ENCODE results near the gene TBC1D22A. TPM values are rescaled to one million over a fixed set of nuclear protein-coding genes. Genes with fewer than 3 reads are reported as not detected.

Gene TBC1D22A
- polyA plus RNA-seq, 1 donor (not counting 4 experiments of a cell fraction or from before 2014, with no cell fraction given): 20.9 TPM

DNA sequence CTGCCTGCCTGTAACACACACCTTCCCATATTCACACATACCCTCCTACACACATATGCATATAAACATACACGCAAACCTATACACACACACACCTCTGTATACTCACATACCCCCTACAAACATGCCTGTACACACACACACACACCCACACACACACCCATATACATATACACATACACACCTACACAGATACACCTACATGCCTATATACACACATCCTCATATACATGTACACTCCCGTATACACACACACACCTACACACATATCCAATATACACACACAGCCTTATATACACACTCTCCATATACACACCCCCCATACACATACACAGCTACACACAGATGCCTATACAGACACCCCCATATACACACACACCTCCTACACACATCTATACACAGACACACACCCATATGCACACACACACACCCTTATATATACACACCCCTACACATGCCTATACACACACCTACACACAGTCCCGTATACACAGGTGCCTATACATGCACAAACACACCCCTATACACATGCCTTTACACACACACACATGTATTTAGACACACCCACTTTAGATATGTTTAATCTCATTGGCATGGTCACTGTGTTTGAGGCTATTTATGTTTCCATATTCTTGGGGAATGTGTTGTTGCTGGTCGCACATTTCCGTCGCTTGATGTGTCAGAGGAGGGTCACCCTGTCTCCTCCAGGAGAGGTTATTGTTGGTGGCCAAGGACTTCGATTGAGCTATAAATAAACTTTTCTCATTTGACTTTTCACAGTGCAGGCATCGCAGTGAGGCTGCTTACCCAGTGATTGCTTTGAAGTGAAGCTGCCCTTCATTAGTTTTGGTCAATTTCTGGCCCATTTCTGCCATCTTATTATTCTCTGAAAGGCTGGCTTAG is 243.3 kb downstream of the TBC1D22A start:
- H3K9me3 ChIP-seq (ENCODE audit: control insufficient read depth, low read depth, low read length): no peaks in the 10 kb centered on the region
- H3K4me3 ChIP-seq (ENCODE audit: control insufficient read depth in 2 of 3, extremely low read depth in 1 of 3, insufficient read depth in 2 of 3, low read depth in 1 of 3, low read length in 3 of 3): no peak overlapping the region
- no peak overlapping the region for H3K27ac ChIP-seq (ENCODE audit: control insufficient read depth, insufficient read depth, low read length)
- no peaks in the 10 kb centered on the region for H4K20me1 ChIP-seq (ENCODE audit: control insufficient read depth, extremely low read depth, insufficient read depth, low read length)
- no peaks in the 10 kb centered on the region for H3K4me1 ChIP-seq (ENCODE audit: control insufficient read depth, extremely low read depth, insufficient read depth, low read length)
- no peak for FAIRE-seq
- no peak for TF ChIP-seq EZH2 (IDR thresholded peaks at IDR 0.05; ENCODE audit: low read length)
- TF ChIP-seq, protein P1, sequence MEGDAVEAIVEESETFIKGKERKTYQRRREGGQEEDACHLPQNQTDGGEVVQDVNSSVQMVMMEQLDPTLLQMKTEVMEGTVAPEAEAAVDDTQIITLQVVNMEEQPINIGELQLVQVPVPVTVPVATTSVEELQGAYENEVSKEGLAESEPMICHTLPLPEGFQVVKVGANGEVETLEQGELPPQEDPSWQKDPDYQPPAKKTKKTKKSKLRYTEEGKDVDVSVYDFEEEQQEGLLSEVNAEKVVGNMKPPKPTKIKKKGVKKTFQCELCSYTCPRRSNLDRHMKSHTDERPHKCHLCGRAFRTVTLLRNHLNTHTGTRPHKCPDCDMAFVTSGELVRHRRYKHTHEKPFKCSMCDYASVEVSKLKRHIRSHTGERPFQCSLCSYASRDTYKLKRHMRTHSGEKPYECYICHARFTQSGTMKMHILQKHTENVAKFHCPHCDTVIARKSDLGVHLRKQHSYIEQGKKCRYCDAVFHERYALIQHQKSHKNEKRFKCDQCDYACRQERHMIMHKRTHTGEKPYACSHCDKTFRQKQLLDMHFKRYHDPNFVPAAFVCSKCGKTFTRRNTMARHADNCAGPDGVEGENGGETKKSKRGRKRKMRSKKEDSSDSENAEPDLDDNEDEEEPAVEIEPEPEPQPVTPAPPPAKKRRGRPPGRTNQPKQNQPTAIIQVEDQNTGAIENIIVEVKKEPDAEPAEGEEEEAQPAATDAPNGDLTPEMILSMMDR (optimal IDR thresholded peaks at IDR 0.05 in 1 of 3, IDR thresholded peaks at IDR 0.05 in 1 of 3, conservative IDR thresholded peaks at IDR 0.05 in 1 of 3; ENCODE audit: extremely low read depth in 1 of 3, insufficient read depth in 2 of 3, low read length in 3 of 3): no peak
- peaks cover 5 to 7% of the 10 kb centered on the region in 2 experiments for H3K36me3 ChIP-seq (ENCODE audit: control insufficient read depth in 2 of 2, extremely low read depth in 1 of 2, insufficient read depth in 2 of 2, low read length in 2 of 2)
- no peaks in the 10 kb centered on the region for H3K9me1 ChIP-seq (ENCODE audit: control insufficient read depth, extremely low read depth, insufficient read depth, low read length)
- H3K4me2 ChIP-seq (ENCODE audit: control insufficient read depth, extremely low read depth, insufficient read depth, low read depth, low read length): no peak overlapping the region
- dilution Hi-C loops (cut with MboI; ENCODE audit: extremely low pct_ligation_motif_present, low sequenced_read_pairs): no loop called here
- H3K9ac ChIP-seq (ENCODE audit: control insufficient read depth, extremely low read depth, insufficient read depth, low read length): no peak overlapping the region
- no peak for DNase-seq (ENCODE audit: low read depth, low spot score)
- no peaks in the 10 kb centered on the region for H3K79me2 ChIP-seq (ENCODE audit: control insufficient read depth, insufficient read depth, low read length)
- H3K27me3 ChIP-seq (ENCODE audit: control insufficient read depth, extremely low read depth, insufficient read depth, low read length): no peaks in the 10 kb centered on the region
- no peak overlapping the region for H2AFZ ChIP-seq (ENCODE audit: control insufficient read depth, low read length)

DNA sequence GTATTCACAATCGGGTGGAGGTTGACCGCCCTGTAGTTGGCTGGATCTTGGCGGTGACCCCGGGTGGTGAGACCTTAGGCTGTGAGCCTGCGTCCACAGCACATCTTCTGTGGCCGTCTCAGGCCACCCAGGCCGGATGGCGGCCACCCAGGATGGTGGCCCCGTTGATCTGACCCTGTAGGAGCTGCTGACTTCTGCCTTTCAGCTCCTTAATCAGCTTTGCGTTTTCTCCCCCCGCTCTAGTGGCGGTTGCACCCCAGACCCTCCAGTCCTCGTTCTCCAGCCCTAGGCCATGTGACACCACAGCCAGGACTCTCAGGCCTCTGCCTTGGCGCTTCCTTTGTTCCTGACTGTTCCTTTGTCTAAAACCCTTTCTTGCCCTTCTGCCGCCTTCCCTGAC is 244.0 kb downstream of the TBC1D22A start:
- DNase-seq (ENCODE audit: low read depth, low spot score) (no peak), FAIRE-seq (no peak)
- peaks cover 5 to 7% of the 10 kb centered on the region in 2 experiments for H3K36me3 ChIP-seq (ENCODE audit: control insufficient read depth in 2 of 2, extremely low read depth in 1 of 2, insufficient read depth in 2 of 2, low read length in 2 of 2)
- H4K20me1 ChIP-seq (ENCODE audit: control insufficient read depth, extremely low read depth, insufficient read depth, low read length): no peaks in the 10 kb centered on the region
- no peaks in the 10 kb centered on the region for H3K9me1 ChIP-seq (ENCODE audit: control insufficient read depth, extremely low read depth, insufficient read depth, low read length)
- H3K27me3 ChIP-seq (ENCODE audit: control insufficient read depth, extremely low read depth, insufficient read depth, low read length): no peaks in the 10 kb centered on the region
- no peak overlapping the region for H2AFZ ChIP-seq (ENCODE audit: control insufficient read depth, low read length)
- no peak overlapping the region for H3K4me3 ChIP-seq (ENCODE audit: control insufficient read depth in 2 of 3, extremely low read depth in 1 of 3, insufficient read depth in 2 of 3, low read depth in 1 of 3, low read length in 3 of 3)
- no peaks in the 10 kb centered on the region for H3K79me2 ChIP-seq (ENCODE audit: control insufficient read depth, insufficient read depth, low read length)
- H3K4me2 ChIP-seq (ENCODE audit: control insufficient read depth, extremely low read depth, insufficient read depth, low read depth, low read length): no peak overlapping the region
- H3K4me1 ChIP-seq (ENCODE audit: control insufficient read depth, extremely low read depth, insufficient read depth, low read length): no peaks in the 10 kb centered on the region
- H3K9me3 ChIP-seq (ENCODE audit: control insufficient read depth, low read depth, low read length): no peaks in the 10 kb centered on the region
- dilution Hi-C loops (cut with MboI; ENCODE audit: extremely low pct_ligation_motif_present, low sequenced_read_pairs): no loop called here
- H3K9ac ChIP-seq (ENCODE audit: control insufficient read depth, extremely low read depth, insufficient read depth, low read length): no peak overlapping the region
- TF ChIP-seq EZH2 (IDR thresholded peaks at IDR 0.05; ENCODE audit: low read length): no peak
- TF ChIP-seq, protein P1 (optimal IDR thresholded peaks at IDR 0.05 in 1 of 3, IDR thresholded peaks at IDR 0.05 in 1 of 3, conservative IDR thresholded peaks at IDR 0.05 in 1 of 3; ENCODE audit: extremely low read depth in 1 of 3, insufficient read depth in 2 of 3, low read length in 3 of 3): no peak
- H3K27ac ChIP-seq (ENCODE audit: control insufficient read depth, insufficient read depth, low read length): no peak overlapping the region

Measured in keratinocyte (primary cell).